Measurements from ENCODE around the gene RNF40.

The RNF40 gene

DNA sequence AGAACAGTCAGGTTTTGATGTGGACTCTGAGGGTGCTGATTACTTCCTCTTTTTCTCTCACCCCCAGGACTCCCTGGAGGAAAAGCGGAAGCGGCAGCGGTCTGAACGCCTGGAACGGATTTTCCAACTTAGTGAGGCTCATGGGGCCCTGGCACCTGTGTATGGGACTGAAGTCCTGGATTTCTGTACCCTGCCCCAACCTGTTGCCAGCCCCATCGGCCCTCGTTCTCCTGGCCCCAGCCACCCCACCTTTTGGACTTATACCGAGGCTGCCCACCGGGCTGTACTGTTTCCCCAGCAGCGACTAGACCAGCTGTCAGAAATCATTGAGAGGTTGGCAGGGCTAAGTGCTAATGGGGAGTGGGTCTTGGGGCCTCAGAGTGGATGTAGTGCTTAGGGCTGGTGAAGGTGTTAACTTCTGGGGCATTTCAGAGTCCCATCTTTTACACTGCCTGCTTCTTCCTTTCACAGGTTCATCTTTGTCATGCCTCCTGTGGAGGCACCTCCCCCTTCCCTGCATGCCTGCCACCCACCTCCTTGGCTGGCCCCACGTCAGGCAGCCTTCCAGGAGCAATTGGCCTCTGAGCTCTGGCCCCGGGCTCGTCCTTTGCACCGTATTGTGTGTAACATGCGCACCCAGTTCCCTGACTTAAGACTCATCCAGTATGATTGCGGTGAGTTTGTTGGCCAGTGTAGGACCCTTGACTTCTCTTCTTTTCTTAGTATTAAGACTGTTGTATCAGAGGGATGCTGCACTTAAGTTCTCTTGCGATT, 33.0 kb upstream of the RNF40 start:
- TF ChIP-seq, protein P1, sequence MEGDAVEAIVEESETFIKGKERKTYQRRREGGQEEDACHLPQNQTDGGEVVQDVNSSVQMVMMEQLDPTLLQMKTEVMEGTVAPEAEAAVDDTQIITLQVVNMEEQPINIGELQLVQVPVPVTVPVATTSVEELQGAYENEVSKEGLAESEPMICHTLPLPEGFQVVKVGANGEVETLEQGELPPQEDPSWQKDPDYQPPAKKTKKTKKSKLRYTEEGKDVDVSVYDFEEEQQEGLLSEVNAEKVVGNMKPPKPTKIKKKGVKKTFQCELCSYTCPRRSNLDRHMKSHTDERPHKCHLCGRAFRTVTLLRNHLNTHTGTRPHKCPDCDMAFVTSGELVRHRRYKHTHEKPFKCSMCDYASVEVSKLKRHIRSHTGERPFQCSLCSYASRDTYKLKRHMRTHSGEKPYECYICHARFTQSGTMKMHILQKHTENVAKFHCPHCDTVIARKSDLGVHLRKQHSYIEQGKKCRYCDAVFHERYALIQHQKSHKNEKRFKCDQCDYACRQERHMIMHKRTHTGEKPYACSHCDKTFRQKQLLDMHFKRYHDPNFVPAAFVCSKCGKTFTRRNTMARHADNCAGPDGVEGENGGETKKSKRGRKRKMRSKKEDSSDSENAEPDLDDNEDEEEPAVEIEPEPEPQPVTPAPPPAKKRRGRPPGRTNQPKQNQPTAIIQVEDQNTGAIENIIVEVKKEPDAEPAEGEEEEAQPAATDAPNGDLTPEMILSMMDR (IDR thresholded peaks at IDR 0.05; ENCODE audit: extremely low read depth, insufficient read depth, missing control alignments) = no peak
- DNase-seq (ENCODE audit: low spot score) = no peak
- in situ Hi-C loops (cut with MboI; ENCODE audit: low pct_unique_long_range_greater_than_20kb, low sequenced_read_pairs, unreplicated experiment) = no loop called here

DNA sequence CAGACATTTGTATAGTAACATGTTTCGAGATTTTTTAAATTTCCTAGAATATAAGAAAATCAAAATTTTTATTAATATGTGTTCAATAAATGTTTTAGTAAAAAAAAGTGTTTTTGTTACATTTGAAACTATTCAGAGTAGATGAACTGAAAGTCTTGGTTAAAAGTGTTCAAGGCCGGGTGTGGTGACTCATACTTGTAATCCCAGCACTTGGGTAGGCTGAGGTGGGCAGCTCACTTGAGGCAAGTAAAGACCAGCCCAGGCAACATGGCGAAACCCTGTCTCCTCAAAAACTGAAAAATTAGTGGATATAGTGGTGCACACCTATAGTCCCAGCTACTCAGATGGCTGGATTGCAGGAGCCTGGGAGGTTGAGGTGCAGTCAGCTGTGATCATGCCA, 30.7 kb upstream of the RNF40 start:
- no peak for DNase-seq (ENCODE audit: low spot score)
- TF ChIP-seq, protein P1 (IDR thresholded peaks at IDR 0.05; ENCODE audit: extremely low read depth, insufficient read depth, missing control alignments) = no peak
- in situ Hi-C loops (cut with MboI; ENCODE audit: low pct_unique_long_range_greater_than_20kb, low sequenced_read_pairs, unreplicated experiment) = no loop called here

DNA sequence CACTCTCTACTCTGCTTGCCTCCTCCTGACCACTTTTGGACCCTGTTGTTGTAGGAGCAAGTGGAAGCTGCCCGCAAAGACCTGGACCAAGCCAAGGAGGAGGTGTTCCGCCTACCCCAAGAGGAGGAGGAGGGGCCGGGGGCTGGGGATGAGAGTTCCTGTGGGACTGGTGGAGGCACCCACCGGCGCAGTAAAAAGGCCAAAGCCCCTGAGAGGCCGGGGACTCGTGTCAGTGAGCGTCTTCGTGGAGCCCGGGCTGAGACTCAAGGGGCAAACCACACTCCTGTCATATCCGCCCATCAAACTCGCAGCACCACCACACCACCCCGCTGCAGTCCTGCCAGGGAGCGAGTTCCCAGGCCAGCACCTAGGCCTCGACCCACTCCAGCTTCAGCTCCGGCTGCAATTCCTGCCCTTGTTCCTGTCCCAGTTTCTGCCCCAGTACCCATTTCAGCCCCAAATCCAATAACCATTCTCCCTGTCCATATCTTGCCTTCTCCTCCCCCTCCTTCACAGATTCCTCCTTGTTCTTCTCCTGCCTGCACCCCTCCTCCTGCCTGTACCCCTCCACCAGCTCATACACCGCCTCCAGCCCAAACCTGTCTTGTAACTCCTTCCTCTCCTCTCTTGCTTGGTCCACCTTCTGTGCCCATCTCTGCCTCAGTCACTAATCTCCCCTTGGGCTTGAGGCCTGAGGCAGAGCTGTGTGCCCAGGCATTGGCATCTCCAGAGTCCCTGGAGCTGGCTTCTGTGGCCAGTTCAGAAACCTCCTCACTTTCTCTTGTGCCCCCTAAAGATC, 24.9 kb upstream of the RNF40 start:
- TF ChIP-seq, protein P1 (IDR thresholded peaks at IDR 0.05; ENCODE audit: extremely low read depth, insufficient read depth, missing control alignments) = no peak
- in situ Hi-C loops (cut with MboI; ENCODE audit: low pct_unique_long_range_greater_than_20kb, low sequenced_read_pairs, unreplicated experiment) = no loop called here
- no peak for DNase-seq (ENCODE audit: low spot score)

DNA sequence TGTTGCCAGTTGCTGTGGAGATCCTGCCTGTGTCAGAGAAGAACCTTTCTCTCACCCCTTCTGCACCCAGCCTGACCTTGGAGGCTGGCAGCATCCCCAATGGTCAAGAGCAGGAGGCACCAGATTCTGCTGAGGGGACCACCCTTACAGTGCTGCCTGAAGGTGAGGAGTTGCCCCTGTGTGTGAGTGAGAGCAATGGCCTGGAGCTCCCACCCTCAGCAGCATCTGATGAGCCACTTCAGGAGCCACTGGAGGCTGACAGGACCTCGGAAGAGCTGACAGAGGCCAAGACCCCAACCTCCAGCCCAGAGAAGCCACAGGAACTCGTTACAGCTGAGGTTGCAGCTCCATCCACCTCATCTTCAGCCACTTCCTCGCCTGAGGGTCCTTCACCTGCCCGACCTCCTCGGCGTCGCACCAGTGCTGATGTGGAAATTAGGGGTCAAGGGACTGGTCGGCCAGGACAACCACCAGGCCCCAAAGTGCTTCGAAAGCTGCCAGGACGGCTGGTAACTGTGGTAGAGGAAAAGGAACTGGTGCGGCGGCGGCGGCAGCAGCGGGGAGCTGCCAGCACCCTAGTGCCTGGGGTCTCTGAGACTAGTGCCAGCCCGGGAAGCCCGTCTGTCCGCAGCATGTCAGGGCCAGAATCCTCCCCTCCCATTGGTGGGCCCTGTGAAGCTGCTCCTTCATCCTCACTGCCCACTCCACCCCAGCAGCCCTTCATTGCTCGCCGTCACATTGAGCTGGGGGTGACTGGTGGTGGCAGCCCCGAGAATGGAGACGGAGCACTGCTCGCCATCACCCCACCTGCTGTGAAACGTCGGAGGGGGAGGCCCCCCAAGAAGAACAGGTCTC, 24.1 kb upstream of the RNF40 start:
- TF ChIP-seq, protein P1 (IDR thresholded peaks at IDR 0.05; ENCODE audit: extremely low read depth, insufficient read depth, missing control alignments) = no peak
- in situ Hi-C loops (cut with MboI; ENCODE audit: low pct_unique_long_range_greater_than_20kb, low sequenced_read_pairs, unreplicated experiment) = no loop called here
- DNase-seq (ENCODE audit: low spot score) = no peak

DNA sequence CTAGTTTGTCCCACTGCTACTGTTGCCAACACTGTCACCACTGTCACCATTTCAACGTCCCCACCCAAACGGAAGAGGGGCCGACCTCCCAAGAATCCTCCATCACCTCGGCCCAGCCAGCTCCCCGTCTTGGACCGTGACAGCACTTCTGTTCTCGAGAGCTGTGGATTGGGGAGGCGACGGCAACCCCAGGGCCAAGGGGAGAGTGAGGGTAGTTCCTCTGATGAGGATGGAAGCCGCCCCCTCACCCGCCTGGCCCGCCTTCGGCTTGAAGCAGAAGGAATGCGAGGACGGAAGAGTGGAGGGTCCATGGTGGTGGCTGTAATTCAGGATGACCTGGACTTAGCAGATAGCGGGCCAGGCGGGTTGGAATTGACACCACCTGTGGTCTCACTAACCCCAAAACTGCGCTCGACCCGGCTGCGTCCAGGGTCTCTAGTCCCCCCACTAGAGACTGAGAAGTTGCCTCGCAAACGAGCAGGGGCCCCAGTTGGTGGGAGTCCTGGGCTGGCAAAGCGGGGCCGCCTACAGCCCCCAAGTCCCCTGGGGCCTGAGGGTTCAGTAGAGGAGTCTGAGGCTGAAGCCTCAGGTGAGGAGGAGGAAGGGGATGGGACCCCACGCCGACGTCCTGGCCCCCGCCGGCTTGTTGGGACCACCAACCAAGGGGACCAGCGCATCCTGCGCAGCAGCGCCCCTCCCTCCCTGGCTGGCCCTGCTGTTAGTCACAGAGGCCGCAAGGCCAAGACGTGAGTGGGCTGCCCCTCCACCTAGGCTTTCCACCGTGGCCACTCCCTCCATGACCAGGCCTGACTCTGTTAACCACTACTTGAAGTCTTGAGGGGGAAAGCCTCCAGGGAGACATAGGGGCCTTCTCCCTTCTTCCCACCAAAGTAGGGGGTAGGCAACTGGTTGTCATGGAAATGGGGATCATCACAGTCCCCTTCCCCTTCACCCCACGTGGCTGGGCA, 22.9 kb upstream of the RNF40 start:
- in situ Hi-C loops (cut with MboI; ENCODE audit: low pct_unique_long_range_greater_than_20kb, low sequenced_read_pairs, unreplicated experiment) = no loop called here
- DNase-seq (ENCODE audit: low spot score) = no peak
- TF ChIP-seq, protein P1 (IDR thresholded peaks at IDR 0.05; ENCODE audit: extremely low read depth, insufficient read depth, missing control alignments) = no peak

Measured in GM13977 (cell line).